Right atrium auricular region (tissue), 2 donors: ENCODE data around the gene CDC14A. TPM values are rescaled to one million over a fixed set of nuclear protein-coding genes. Genes with fewer than 3 reads are reported as not detected.

ENCODE experiments used
- DNase-seq: peaks from one replicate; pipeline ENCODE4 v3.0.0-alpha.2; 2019; ENCODE audit warnings: low spot score
- H3K27ac ChIP-seq, 2 donors: fragments of 200-600 bp; sonication (generic); 1 replicate in 1 of 2; 2 replicates in 1 of 2; pipeline ENCODE4 v1.5.1; 2016 to 2019
- H3K27me3 ChIP-seq, 2 donors: fragments of 200-600 bp; sonication (generic); one replicate each; pipeline versions ENCODE4 v1.5.1 to v1.6.0; 2017 to 2019
- H3K36me3 ChIP-seq: fragments of 200-600 bp; sonication (generic); one replicate; pipeline ENCODE4 v1.5.1; 2016
- H3K4me1 ChIP-seq, 2 donors: fragments of 200-600 bp; sonication (generic); one replicate each; pipeline versions ENCODE4 v1.5.1 to v1.6.0; 2017 to 2019
- H3K4me3 ChIP-seq, 2 donors: fragments of 200-600 bp; sonication (generic); 1 replicate in 1 of 2; 2 replicates in 1 of 2; pipeline ENCODE4 v1.5.1; 2017 to 2019; ENCODE audit warnings: mild to moderate bottlenecking in 1 of 2, moderate library complexity in 1 of 2
- H3K9me3 ChIP-seq, 2 donors: fragments of 200-600 bp; sonication (generic); one replicate each; pipeline ENCODE4 v1.5.1; 2019
- total RNA-seq, 2 donors: library from RNA; depleted of rRNA; stranded (reverse); fragments of >200 nt; gene quantifications; one replicate each; pipeline ENCODE4 v1.1.0, GENCODE V29; 2016
- TF ChIP-seq, protein P1 (sequence below), 2 donors: fragments of 200-600 bp; sonication (generic); IDR thresholded peaks; one replicate each; pipeline ENCODE4 v1.5.1; 2019; ENCODE audit warnings: antibody characterized with exemption in 2 of 2

The CDC14A gene
- total RNA-seq, 2 donors from 2014 or later, result 5.3 to 5.5 TPM

GRCh38 chr1:100457683-100458082, 105.4 kb downstream of the CDC14A start:
- Histone ChIP-seq H3K9me3 (no peaks in the 10 kb centered on the region), H3K4me1 (peaks cover 0 to 10% of the 10 kb centered on the region in 2 donors), H3K4me3 (no peak overlapping the region), H3K27ac (no peak overlapping the region), H3K27me3 (no peaks in the 10 kb centered on the region), H3K36me3 (no peaks in the 10 kb centered on the region)
- TF ChIP-seq, protein P1, sequence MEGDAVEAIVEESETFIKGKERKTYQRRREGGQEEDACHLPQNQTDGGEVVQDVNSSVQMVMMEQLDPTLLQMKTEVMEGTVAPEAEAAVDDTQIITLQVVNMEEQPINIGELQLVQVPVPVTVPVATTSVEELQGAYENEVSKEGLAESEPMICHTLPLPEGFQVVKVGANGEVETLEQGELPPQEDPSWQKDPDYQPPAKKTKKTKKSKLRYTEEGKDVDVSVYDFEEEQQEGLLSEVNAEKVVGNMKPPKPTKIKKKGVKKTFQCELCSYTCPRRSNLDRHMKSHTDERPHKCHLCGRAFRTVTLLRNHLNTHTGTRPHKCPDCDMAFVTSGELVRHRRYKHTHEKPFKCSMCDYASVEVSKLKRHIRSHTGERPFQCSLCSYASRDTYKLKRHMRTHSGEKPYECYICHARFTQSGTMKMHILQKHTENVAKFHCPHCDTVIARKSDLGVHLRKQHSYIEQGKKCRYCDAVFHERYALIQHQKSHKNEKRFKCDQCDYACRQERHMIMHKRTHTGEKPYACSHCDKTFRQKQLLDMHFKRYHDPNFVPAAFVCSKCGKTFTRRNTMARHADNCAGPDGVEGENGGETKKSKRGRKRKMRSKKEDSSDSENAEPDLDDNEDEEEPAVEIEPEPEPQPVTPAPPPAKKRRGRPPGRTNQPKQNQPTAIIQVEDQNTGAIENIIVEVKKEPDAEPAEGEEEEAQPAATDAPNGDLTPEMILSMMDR (IDR thresholded peaks at IDR 0.05), result no peak
- DNase-seq, result no peak

GRCh38 chr1:100458661-100459357, 106.5 kb downstream of the CDC14A start:
- H3K9me3 ChIP-seq, result no peaks in the 10 kb centered on the region
- no peak for DNase-seq
- no peaks in the 10 kb centered on the region for H3K36me3 ChIP-seq
- no peak overlapping the region for H3K27ac ChIP-seq
- TF ChIP-seq, protein P1 (IDR thresholded peaks at IDR 0.05), result no peak
- peaks cover 0 to 10% of the 10 kb centered on the region in 2 donors for H3K4me1 ChIP-seq
- no peaks in the 10 kb centered on the region for H3K27me3 ChIP-seq
- H3K4me3 ChIP-seq, result no peak overlapping the region

DNA sequence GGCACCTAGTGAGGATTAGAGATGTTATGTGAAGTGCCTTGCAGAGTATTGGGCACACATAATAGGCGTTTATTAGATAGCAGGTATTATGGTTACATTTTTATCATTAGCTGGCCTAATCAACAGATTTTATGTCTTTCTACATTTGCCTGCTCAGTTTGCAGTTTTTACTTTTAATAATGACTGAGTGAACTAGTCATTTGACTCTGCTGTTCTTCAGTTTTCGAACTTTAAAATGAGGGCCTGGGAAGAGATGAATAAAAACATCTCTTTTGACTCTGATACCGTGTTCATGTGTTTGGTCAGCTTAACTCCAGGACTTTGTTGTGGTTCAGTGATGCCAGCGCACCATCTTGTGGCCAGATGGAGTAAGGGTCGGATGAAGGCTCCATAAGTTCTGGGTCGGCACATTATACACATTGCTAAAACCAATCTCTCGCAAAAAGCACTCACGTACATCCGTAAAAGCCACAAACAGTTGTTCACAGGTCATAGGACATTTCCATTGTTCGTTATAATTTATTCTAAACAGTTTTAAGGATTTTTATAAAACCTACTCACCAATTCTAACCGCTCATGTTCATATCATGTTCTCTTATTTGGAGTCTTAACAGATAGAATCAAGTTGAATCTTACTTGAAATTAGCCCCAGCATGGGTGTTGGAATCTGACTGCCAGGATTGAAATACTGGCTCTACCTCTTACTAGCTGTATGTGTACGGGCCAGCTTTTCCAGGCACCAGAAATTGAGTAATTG, 107.2 kb downstream of the CDC14A start:
- Histone ChIP-seq H3K27ac (no peak overlapping the region), H3K36me3 (no peaks in the 10 kb centered on the region)
- TF ChIP-seq, protein P1 (IDR thresholded peaks at IDR 0.05), result peak; percentile 54 to 89

DNA sequence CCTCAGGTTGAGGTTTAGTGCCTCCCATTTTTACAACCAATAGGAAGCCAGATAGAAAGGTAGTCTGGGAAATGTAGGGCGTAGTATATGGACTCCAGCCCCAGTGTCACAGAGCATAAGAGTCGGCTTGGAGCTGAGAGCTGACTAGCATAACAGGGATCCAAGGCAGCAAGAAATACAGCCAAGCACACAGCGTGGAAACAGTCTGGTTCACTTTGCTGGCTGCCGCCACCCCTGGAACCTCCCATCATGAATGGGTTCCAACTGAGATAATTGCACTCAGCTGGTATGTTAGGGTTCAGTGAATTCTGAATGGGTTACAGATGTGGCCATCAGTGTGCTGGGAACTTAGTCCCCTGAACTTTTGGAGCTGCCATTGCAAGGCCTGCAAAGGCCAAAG, 108.9 kb downstream of the CDC14A start:
- TF ChIP-seq, protein P1 (IDR thresholded peaks at IDR 0.05), result no peak
- peaks cover 0 to 10% of the 10 kb centered on the region in 2 donors for H3K4me1 ChIP-seq
- H3K9me3 ChIP-seq, result no peaks in the 10 kb centered on the region
- no peaks in the 10 kb centered on the region for H3K36me3 ChIP-seq
- no peak overlapping the region for H3K27ac ChIP-seq
- no peaks in the 10 kb centered on the region for H3K27me3 ChIP-seq
- no peak overlapping the region for H3K4me3 ChIP-seq
- DNase-seq, result no peak

More for the DNA sequence above, 107.2 kb downstream of the CDC14A start:
- peak; percentile 84 for DNase-seq
- H3K27me3 ChIP-seq, result no peaks in the 10 kb centered on the region
- H3K4me3 ChIP-seq, result no peak overlapping the region
- no peaks in the 10 kb centered on the region for H3K9me3 ChIP-seq
- H3K4me1 ChIP-seq, result peaks cover 0 to 10% of the 10 kb centered on the region in 2 donors

GRCh38 chr1:100462326-100463025, 110.2 kb downstream of the CDC14A start:
- Histone ChIP-seq H3K4me3 (no peak overlapping the region), H3K9me3 (no peaks in the 10 kb centered on the region), H3K4me1 (peaks cover 0 to 10% of the 10 kb centered on the region in 2 donors), H3K27ac (no peak overlapping the region), H3K27me3 (no peaks in the 10 kb centered on the region), H3K36me3 (no peaks in the 10 kb centered on the region)
- DNase-seq, result no peak
- TF ChIP-seq, protein P1 (IDR thresholded peaks at IDR 0.05), result no peak
